Measurements from ENCODE around the gene CGREF1.

The CGREF1 gene

DNA sequence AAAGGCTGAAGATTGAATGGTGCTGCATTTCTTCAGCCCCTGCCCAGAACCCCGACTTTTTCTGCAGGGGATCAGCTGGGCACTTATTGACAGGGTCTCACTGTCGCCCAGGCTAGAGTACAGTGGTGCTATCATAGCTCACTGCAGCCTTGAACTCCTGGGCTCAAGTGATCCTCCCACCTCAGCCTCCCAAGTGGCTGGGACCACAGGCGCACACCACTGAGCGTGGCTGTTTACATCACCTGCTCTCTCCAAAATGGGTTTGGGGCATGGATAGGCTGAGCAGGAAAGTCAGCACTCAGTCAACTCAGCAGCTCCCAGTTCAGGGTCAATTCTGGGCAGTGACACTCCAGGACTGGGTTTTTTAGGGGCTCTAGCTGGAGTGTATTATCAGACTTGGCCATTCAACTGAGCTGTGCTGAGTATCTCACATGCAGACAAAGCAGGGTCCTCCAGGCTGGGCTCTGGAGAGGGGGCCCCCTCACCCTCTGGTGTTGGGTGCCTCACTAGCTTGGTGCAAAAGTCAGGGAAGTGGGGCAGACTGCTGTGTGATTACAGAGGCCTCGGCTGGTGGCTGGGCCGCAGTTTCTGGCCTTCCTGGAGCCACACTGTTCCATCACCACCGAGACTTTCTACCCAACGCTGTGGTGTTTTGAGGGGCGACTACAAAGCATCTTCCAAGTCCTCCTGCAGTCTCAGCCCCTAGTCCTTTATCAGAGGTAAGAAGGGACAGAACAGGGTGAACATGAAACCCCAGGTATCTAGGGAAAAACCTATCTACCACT is 9.1 kb upstream of the CGREF1 start:
- H3K4me2 ChIP-seq (ENCODE audit: low read depth, low read length): no peak overlapping the region
- no peaks in the 10 kb centered on the region for H3F3A ChIP-seq (ENCODE audit: insufficient read depth, low read length)
- no peak overlapping the region for H2AFZ ChIP-seq (ENCODE audit: low read length)
- no peaks in the 10 kb centered on the region for H3K9me3 ChIP-seq (replicated peaks; ENCODE audit: insufficient read depth, low read length)
- H4K20me1 ChIP-seq (ENCODE audit: insufficient read depth, low read length): no peaks in the 10 kb centered on the region
- H3K27me3 ChIP-seq (replicated peaks; ENCODE audit: insufficient read depth, low read length): no peaks in the 10 kb centered on the region
- H3K27ac ChIP-seq (ENCODE audit: low read length): no peak overlapping the region
- DNase-seq: no peak
- peaks cover 10% of the 10 kb centered on the region; the same call in 1 of the 2 replicates for H3K36me3 ChIP-seq (replicated peaks; ENCODE audit: insufficient read depth, low read length)
- H3K9ac ChIP-seq (ENCODE audit: low read length): no peak overlapping the region
- H3K79me2 ChIP-seq (ENCODE audit: low read length): peaks cover 11% of the 10 kb centered on the region
- no peak overlapping the region for H3K4me3 ChIP-seq (ENCODE audit: low read length)
- TF ChIP-seq CTCF (IDR thresholded peaks at IDR 0.05; ENCODE audit: low read length) (no peak), EZH2phosphoT487 (IDR thresholded peaks at IDR 0.05; ENCODE audit: low read length) (no peak), EZH2 (optimal IDR thresholded peaks at IDR 0.05; ENCODE audit: low read depth, low read length) (no peak)
- H3K9me2 ChIP-seq (replicated peaks; ENCODE audit: insufficient read depth, low read length): no peaks in the 10 kb centered on the region
- H3K4me1 ChIP-seq (ENCODE audit: low read length): no peaks in the 10 kb centered on the region

DNA sequence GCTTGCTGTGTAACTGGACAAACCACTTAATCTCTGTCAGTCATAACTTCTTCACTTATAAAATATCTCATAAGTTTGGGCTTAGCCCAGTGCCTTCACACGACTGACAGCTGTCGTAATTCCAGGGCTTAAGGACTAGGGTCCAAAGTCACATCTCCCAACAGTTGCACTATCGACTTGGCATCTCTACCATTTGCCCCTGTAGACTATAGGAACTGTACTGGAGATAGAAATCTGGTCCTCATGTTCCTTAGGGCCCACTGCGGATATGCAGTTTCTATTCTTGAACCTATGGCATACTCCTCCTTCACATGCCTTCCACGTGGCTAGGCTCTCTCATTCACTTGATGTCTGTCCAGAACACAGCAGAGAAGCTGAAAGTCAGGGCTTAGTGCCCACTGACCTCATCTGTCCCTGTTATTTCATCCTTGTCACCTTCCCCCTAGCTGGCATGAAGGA is 7.4 kb upstream of the CGREF1 start:
- H3K4me1 ChIP-seq (ENCODE audit: low read length): no peaks in the 10 kb centered on the region
- H4K20me1 ChIP-seq (ENCODE audit: insufficient read depth, low read length): no peaks in the 10 kb centered on the region
- H3K9me2 ChIP-seq (replicated peaks; ENCODE audit: insufficient read depth, low read length): no peaks in the 10 kb centered on the region
- no peaks in the 10 kb centered on the region for H3F3A ChIP-seq (ENCODE audit: insufficient read depth, low read length)
- no peak overlapping the region for H3K4me3 ChIP-seq (ENCODE audit: low read length)
- H2AFZ ChIP-seq (ENCODE audit: low read length): no peak overlapping the region
- H3K9me3 ChIP-seq (replicated peaks; ENCODE audit: insufficient read depth, low read length): no peaks in the 10 kb centered on the region
- no peaks in the 10 kb centered on the region for H3K79me2 ChIP-seq (ENCODE audit: low read length)
- no peak overlapping the region for H3K4me2 ChIP-seq (ENCODE audit: low read depth, low read length)
- H3K36me3 ChIP-seq (replicated peaks; ENCODE audit: insufficient read depth, low read length): peaks cover 7% of the 10 kb centered on the region; the same call in 1 of the 2 replicates
- H3K27ac ChIP-seq (ENCODE audit: low read length): no peak overlapping the region
- TF ChIP-seq EZH2 (optimal IDR thresholded peaks at IDR 0.05; ENCODE audit: low read depth, low read length): no peak
- TF ChIP-seq EZH2phosphoT487 (IDR thresholded peaks at IDR 0.05; ENCODE audit: low read length): no peak
- TF ChIP-seq CTCF (IDR thresholded peaks at IDR 0.05; ENCODE audit: low read length): no peak
- no peak overlapping the region for H3K9ac ChIP-seq (ENCODE audit: low read length)
- DNase-seq: no peak
- no peaks in the 10 kb centered on the region; the same call in 1 of the 2 replicates for H3K27me3 ChIP-seq (replicated peaks; ENCODE audit: insufficient read depth, low read length)

DNA sequence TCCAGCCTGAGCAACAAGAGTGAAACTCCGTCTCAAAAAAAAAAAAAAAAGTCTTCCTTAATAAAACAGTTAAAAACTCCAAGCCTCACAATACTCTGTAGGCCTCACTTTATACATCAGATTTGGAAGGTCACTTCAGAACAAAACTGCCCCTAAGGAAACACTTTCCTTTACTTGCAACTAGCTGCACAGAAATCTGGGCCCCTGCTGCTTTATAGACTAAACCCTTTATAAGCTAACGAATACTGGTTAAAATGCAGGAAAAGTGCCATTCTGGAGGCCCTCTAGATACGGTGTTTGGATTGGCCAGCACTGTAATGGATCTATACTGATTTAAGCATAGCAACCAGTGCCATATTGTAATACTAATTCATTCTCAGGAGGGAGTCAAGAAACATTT is 6.2 kb upstream of the CGREF1 start:
- H3F3A ChIP-seq (ENCODE audit: insufficient read depth, low read length): no peaks in the 10 kb centered on the region
- no peaks in the 10 kb centered on the region for H3K9me3 ChIP-seq (replicated peaks; ENCODE audit: insufficient read depth, low read length)
- H3K4me3 ChIP-seq (ENCODE audit: low read length): no peak overlapping the region
- DNase-seq: no peak
- H3K9me2 ChIP-seq (replicated peaks; ENCODE audit: insufficient read depth, low read length): no peaks in the 10 kb centered on the region
- no peaks in the 10 kb centered on the region for H3K4me1 ChIP-seq (ENCODE audit: low read length)
- no peaks in the 10 kb centered on the region for H3K79me2 ChIP-seq (ENCODE audit: low read length)
- TF ChIP-seq EZH2phosphoT487 (IDR thresholded peaks at IDR 0.05; ENCODE audit: low read length): no peak
- TF ChIP-seq EZH2 (optimal IDR thresholded peaks at IDR 0.05; ENCODE audit: low read depth, low read length): no peak
- TF ChIP-seq CTCF (IDR thresholded peaks at IDR 0.05; ENCODE audit: low read length): no peak
- no peak overlapping the region for H3K27ac ChIP-seq (ENCODE audit: low read length)
- no peak overlapping the region for H3K9ac ChIP-seq (ENCODE audit: low read length)
- no peaks in the 10 kb centered on the region for H4K20me1 ChIP-seq (ENCODE audit: insufficient read depth, low read length)
- no peak overlapping the region for H3K4me2 ChIP-seq (ENCODE audit: low read depth, low read length)
- H2AFZ ChIP-seq (ENCODE audit: low read length): no peak overlapping the region
- H3K27me3 ChIP-seq (replicated peaks; ENCODE audit: insufficient read depth, low read length): peaks cover 4% of the 10 kb centered on the region; the same call in 1 of the 2 replicates
- no peaks in the 10 kb centered on the region for H3K36me3 ChIP-seq (replicated peaks; ENCODE audit: insufficient read depth, low read length)

All from MM.1S (cell line).